Ascending aorta (tissue), 2 donors: ENCODE results near the gene ASNSD1. TPM values are rescaled to one million over a fixed set of nuclear protein-coding genes. Genes with fewer than 3 reads are reported as not detected.

Experiments used
- DNase-seq, 2 donors: peaks; one replicate each; pipeline ENCODE4 v3.0.0-alpha.2; 2019; ENCODE audit warnings: low spot score in 2 of 2
- H3K27ac ChIP-seq, 2 donors: fragments of 200-600 bp; sonication (generic); one replicate each; pipeline ENCODE4 v1.5.1; 2016 to 2017; ENCODE audit warnings: mild to moderate bottlenecking in 1 of 2
- H3K27me3 ChIP-seq: fragments of 200-600 bp; sonication (generic); one replicate; pipeline ENCODE4 v1.5.1; 2017
- H3K36me3 ChIP-seq, 2 donors: fragments of 200-600 bp; sonication (generic); one replicate each; pipeline ENCODE4 v1.5.1; 2016
- H3K4me1 ChIP-seq, 2 donors: fragments of 200-600 bp; sonication (generic); one replicate each; pipeline ENCODE4 v1.5.1; 2016 to 2017; ENCODE audit warnings: mild to moderate bottlenecking in 1 of 2
- H3K4me3 ChIP-seq, 2 donors: fragments of 200-600 bp; sonication (generic); one replicate each; pipeline ENCODE4 v1.5.1; 2016 to 2017; ENCODE audit warnings: mild to moderate bottlenecking in 1 of 2
- H3K9me3 ChIP-seq, 2 donors: fragments of 200-600 bp; sonication (generic); one replicate each; pipeline ENCODE4 v1.5.1; 2016
- intact Hi-C: fragments of 100-400 bp; cut with DNase I; formaldehyde crosslinking; loops from one replicate; pipeline ENCODE4 v1.15.1; 2023
- total RNA-seq: library from RNA; depleted of rRNA; stranded (reverse); fragments of >200 nt; gene quantifications from one replicate; pipeline ENCODE4 v1.1.0, GENCODE V29; 2016
- TF ChIP-seq, protein P1 (sequence below), 3 experiments: fragments of 200-600 bp in 2 of 3; fragments of 450-650 bp in 1 of 3; sonication (generic) in 2 of 3; IDR thresholded peaks; one replicate each; pipeline ENCODE4 v1.5.1; 2016 to 2019; ENCODE audit warnings: antibody characterized with exemption in 3 of 3, mild to moderate bottlenecking in 1 of 3, moderate library complexity in 1 of 3

ASNSD1 gene
- total RNA-seq, 1 donor from 2014 or later, result 18.1 TPM

DNA sequence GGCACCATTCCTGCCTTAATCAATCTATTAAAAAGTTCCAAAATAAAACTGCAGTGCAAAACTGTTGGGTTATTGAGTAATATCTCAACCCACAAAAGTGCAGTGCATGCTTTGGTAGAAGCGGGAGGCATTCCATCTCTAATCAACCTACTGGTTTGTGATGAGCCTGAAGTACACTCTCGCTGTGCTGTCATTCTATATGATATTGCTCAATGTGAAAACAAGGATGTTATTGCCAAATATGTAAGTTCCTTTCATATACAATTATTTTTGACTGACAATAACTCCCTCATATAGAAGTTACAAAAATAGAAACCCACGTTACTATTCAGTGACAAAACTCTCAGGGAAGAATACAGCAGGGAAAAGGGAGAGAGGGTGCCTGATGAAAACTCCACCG is 58.3 kb downstream of the ASNSD1 start:
- no peaks in the 10 kb centered on the region for H3K36me3 ChIP-seq
- no peak overlapping the region for H3K4me3 ChIP-seq
- intact Hi-C loops, result no loop called here
- no peaks in the 10 kb centered on the region for H3K4me1 ChIP-seq
- DNase-seq, result no peak
- H3K27me3 ChIP-seq, result no peaks in the 10 kb centered on the region
- peaks cover 0 to 3% of the 10 kb centered on the region in 2 donors for H3K9me3 ChIP-seq
- TF ChIP-seq, protein P1, sequence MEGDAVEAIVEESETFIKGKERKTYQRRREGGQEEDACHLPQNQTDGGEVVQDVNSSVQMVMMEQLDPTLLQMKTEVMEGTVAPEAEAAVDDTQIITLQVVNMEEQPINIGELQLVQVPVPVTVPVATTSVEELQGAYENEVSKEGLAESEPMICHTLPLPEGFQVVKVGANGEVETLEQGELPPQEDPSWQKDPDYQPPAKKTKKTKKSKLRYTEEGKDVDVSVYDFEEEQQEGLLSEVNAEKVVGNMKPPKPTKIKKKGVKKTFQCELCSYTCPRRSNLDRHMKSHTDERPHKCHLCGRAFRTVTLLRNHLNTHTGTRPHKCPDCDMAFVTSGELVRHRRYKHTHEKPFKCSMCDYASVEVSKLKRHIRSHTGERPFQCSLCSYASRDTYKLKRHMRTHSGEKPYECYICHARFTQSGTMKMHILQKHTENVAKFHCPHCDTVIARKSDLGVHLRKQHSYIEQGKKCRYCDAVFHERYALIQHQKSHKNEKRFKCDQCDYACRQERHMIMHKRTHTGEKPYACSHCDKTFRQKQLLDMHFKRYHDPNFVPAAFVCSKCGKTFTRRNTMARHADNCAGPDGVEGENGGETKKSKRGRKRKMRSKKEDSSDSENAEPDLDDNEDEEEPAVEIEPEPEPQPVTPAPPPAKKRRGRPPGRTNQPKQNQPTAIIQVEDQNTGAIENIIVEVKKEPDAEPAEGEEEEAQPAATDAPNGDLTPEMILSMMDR (IDR thresholded peaks at IDR 0.05), result no peak
- H3K27ac ChIP-seq, result no peak overlapping the region

Other genes with a start within 250 kb of the ASNSD1 start
- gene WDR75, start 220.0 kb upstream of the ASNSD1 start, total RNA-seq, result 5.3 TPM
- 40.8 TPM for gene SLC40A1, start 80.7 kb upstream of the ASNSD1 start, total RNA-seq
- gene ANKAR, start 13.2 kb downstream of the ASNSD1 start, total RNA-seq, result 0.75 TPM
- gene OSGEPL1, start 101.3 kb downstream of the ASNSD1 start, total RNA-seq, result not detected
- gene ORMDL1, start 122.9 kb downstream of the ASNSD1 start, total RNA-seq, result 68.6 TPM
- gene PMS1, start 123.0 kb downstream of the ASNSD1 start, total RNA-seq, result 8.7 TPM